DOHH2 (cell line): ENCODE measurements around the gene REV1.

Source experiments
- H3F3A ChIP-seq: fragments of 200-600 bp; sonication (generic), shearing (Covaris generic); 2 replicates; pipeline ENCODE4 v1.6.0; 2016; ENCODE audit warnings: antibody characterized with exemption, mild to moderate bottlenecking; ENCODE audit not compliant: control insufficient read depth, insufficient read depth
- H3K27ac ChIP-seq: fragments of 200-600 bp; sonication (generic); 2 replicates; pipeline ENCODE4 v1.5.1; 2014; ENCODE audit warnings: low read depth, mild to moderate bottlenecking, low read length, moderate library complexity
- H3K27me3 ChIP-seq: fragments of 200-600 bp; sonication (generic); 2 replicates; pipeline ENCODE4 v1.6.1; 2014; ENCODE audit warnings: mild to moderate bottlenecking, low read length, mixed read lengths; ENCODE audit not compliant: control insufficient read depth
- H3K36me3 ChIP-seq: fragments of 200-600 bp; sonication (generic); 2 replicates; pipeline ENCODE4 v1.6.1; 2014; ENCODE audit warnings: mild to moderate bottlenecking, low read length, moderate library complexity, mixed read lengths; ENCODE audit not compliant: control insufficient read depth
- H3K4me1 ChIP-seq: fragments of 200-600 bp; sonication (generic); 2 replicates; pipeline ENCODE4 v1.6.1; 2014; ENCODE audit warnings: mild to moderate bottlenecking, low read length, mixed read lengths; ENCODE audit not compliant: control insufficient read depth
- H3K4me2 ChIP-seq: fragments of 200-600 bp; sonication (generic); 2 replicates; pipeline ENCODE4 v1.6.0; 2014; ENCODE audit warnings: mild to moderate bottlenecking, low read length, moderate library complexity
- H3K4me3 ChIP-seq: fragments of 200-600 bp; sonication (generic); 2 replicates; pipeline ENCODE4 v1.5.1; 2014; ENCODE audit warnings: mild to moderate bottlenecking, low read length, mixed read lengths
- H3K79me2 ChIP-seq: fragments of 200-600 bp; sonication (generic); 2 replicates; pipeline ENCODE4 v1.6.1; 2014; ENCODE audit warnings: mild to moderate bottlenecking, low read length, mixed read lengths; ENCODE audit not compliant: control insufficient read depth
- H3K9me2 ChIP-seq: fragments of 200-600 bp; sonication (generic); replicated peaks from 2 replicates; pipeline ENCODE4 v1.6.1; 2014; ENCODE audit warnings: mild to moderate bottlenecking, low read length, mixed read lengths; ENCODE audit not compliant: control insufficient read depth
- H3K9me3 ChIP-seq: fragments of 200-600 bp; sonication (generic); 2 replicates; pipeline ENCODE4 v1.6.1; 2014; ENCODE audit warnings: antibody characterized with exemption, low read length, mixed read lengths; ENCODE audit not compliant: control insufficient read depth, insufficient read depth
- H4K20me1 ChIP-seq: fragments of 200-600 bp; sonication (generic); 2 replicates; pipeline ENCODE4 v1.6.0; 2014; ENCODE audit warnings: low read depth, mild to moderate bottlenecking, antibody characterized with exemption, low read length, moderate library complexity; ENCODE audit not compliant: control insufficient read depth, insufficient read depth
- CTCF ChIP-seq: fragments of 200-600 bp; sonication (generic); IDR thresholded peaks from one replicate; pipeline ENCODE4 v1.5.1; 2014; ENCODE audit warnings: antibody characterized with exemption, mild to moderate bottlenecking, low read depth, low read length; ENCODE audit not compliant: poor library complexity, severe bottlenecking
- EZH2phosphoT487 ChIP-seq: fragments of 200-600 bp; sonication (generic); IDR thresholded peaks from 2 replicates; pipeline ENCODE4 v1.6.1; 2017; ENCODE audit warnings: borderline replicate concordance, mild to moderate bottlenecking, antibody characterized with exemption, low read length, moderate library complexity, mixed read lengths

The REV1 gene

GRCh38 chr2:99420751-99421299, 69.0 kb downstream of the REV1 start:
- Histone ChIP-seq H3K36me3 (peaks cover 91% of the 10 kb centered on the region), H3K4me2 (no peak overlapping the region), H3K9me2 (no peaks in the 10 kb centered on the region), H3K4me3 (no peak overlapping the region), H3K27ac (no peak overlapping the region), H3K4me1 (no peaks in the 10 kb centered on the region), H3K27me3 (no peaks in the 10 kb centered on the region), H3K79me2 (no peaks in the 10 kb centered on the region), H3K9me3 (no peaks in the 10 kb centered on the region), H3F3A (0 out of 2 replicates have a peak, but pooled peaks cover 2% of the 10 kb centered on the region), H4K20me1 (no peaks in the 10 kb centered on the region)
- no peak for TF ChIP-seq CTCF
- no peak for TF ChIP-seq EZH2phosphoT487

- Histone ChIP-seq H3F3A (0 out of 2 replicates have a peak, but pooled peaks cover 2% of the 10 kb centered on the region), H3K9me2 (no peaks in the 10 kb centered on the region), H4K20me1 (no peaks in the 10 kb centered on the region), H3K4me2 (no peak overlapping the region), H3K4me3 (no peak overlapping the region), H3K9me3 (no peaks in the 10 kb centered on the region), H3K79me2 (no peaks in the 10 kb centered on the region), H3K4me1 (no peaks in the 10 kb centered on the region), H3K27me3 (no peaks in the 10 kb centered on the region), H3K27ac (no peak overlapping the region), H3K36me3 (peaks cover 92% of the 10 kb centered on the region)
- TF ChIP-seq CTCF = no peak
- TF ChIP-seq EZH2phosphoT487 = no peak
These were observed 69.8 kb downstream of the REV1 start for GRCh38 chr2:99420031-99420430.

- Histone ChIP-seq H3K36me3 (peaks cover 96% of the 10 kb centered on the region), H4K20me1 (no peaks in the 10 kb centered on the region)
These were observed 72.4 kb downstream of the REV1 start for GRCh38 chr2:99417396-99417795.

More at GRCh38 chr2:99417396-99417795, 72.4 kb downstream of the REV1 start:
- no peaks in the 10 kb centered on the region for H3K9me3 ChIP-seq
- no peaks in the 10 kb centered on the region for H3K9me2 ChIP-seq
- H3F3A ChIP-seq = 0 out of 2 replicates have a peak, but pooled peaks cover 2% of the 10 kb centered on the region
- H3K4me2 ChIP-seq = no peak overlapping the region
- H3K79me2 ChIP-seq = no peaks in the 10 kb centered on the region
- no peak overlapping the region for H3K27ac ChIP-seq
- TF ChIP-seq CTCF (no peak), EZH2phosphoT487 (no peak)
- H3K27me3 ChIP-seq = no peaks in the 10 kb centered on the region
- no peak overlapping the region for H3K4me3 ChIP-seq
- no peaks in the 10 kb centered on the region for H3K4me1 ChIP-seq
